ENCODE data around the gene AP3S2. TPM values are rescaled to one million over a fixed set of nuclear protein-coding genes. Genes with fewer than 3 reads are reported as not detected.

The AP3S2 gene
- polyA plus RNA-seq, 3 donors = 30.8 to 41.2 (median 32.4) TPM

GRCh38 chr15:89837830-89838178 is 56.0 kb downstream of the AP3S2 start:
- peak overlapping the region; percentile 86 to 93 for H3K27ac ChIP-seq (ENCODE audit: low read depth in 1 of 2, low read length in 2 of 2)
- H3K9ac ChIP-seq (ENCODE audit: insufficient read depth, low read length, poor library complexity, severe bottlenecking) = peak overlapping the region; percentile 58
- H3K4me1 ChIP-seq (ENCODE audit: control insufficient read depth in 1 of 2, insufficient read depth in 2 of 2, low read length in 2 of 2) = peaks cover 67 to 77% of the 10 kb centered on the region in 2 donors
- no peaks in the 10 kb centered on the region for H4K20me1 ChIP-seq (ENCODE audit: insufficient read depth, low read length)
- H3K9me3 ChIP-seq (replicated peaks in 1 of 2; ENCODE audit: control insufficient read depth in 1 of 2, insufficient read depth in 1 of 2, low read length in 2 of 2) = no peaks in the 10 kb centered on the region
- TF ChIP-seq CTCF (IDR thresholded peaks at IDR 0.05) = no peak
- peak overlapping the region; percentile 91 to 98 (median 96) for H3K27ac Mint-ChIP-seq
- peak overlapping the region in 1 of 2 donors; percentile 4 for H3K4me3 Mint-ChIP-seq
- no peak overlapping the region for H2AFZ ChIP-seq (ENCODE audit: insufficient read depth, low read depth, low read length, poor library complexity, severe bottlenecking)
- H3K27me3 Mint-ChIP-seq (ENCODE audit: low read depth in 3 of 3) = peaks cover 0 to 2% (median 0%) of the 10 kb centered on the region in 3 donors
- no peaks in the 10 kb centered on the region for H3K27me3 ChIP-seq (ENCODE audit: control insufficient read depth in 2 of 2, insufficient read depth in 2 of 2, low read length in 2 of 2)
- intact Hi-C loops (cut with micrococcal nuclease) = loop anchor here in 1 of 2 donors (2.0 to 5.0 kb wide), 2 partner anchors 15 to 39 kb away; no protein-coding TSS in a partner anchor
- DNase-seq = no peak
- WGBS (ENCODE audit: insufficient coverage) = 47% methylated on average over 3 of the region's 3 CpGs
- peaks cover 7% of the 10 kb centered on the region for H3K79me2 ChIP-seq (ENCODE audit: insufficient read depth, low read length)
- H3K4me1 Mint-ChIP-seq = peaks cover 79% of the 10 kb centered on the region
- H3K36me3 Mint-ChIP-seq = peaks cover 54 to 69% of the 10 kb centered on the region in 2 donors
- H3K4me2 ChIP-seq (replicated peaks; ENCODE audit: extremely low read depth, low read length, poor library complexity, severe bottlenecking) = peak overlapping the region; percentile 45
- no peaks in the 10 kb centered on the region for H3K9me3 Mint-ChIP-seq
- peaks cover 21 to 40% of the 10 kb centered on the region in 2 donors for H3K36me3 ChIP-seq (replicated peaks in 1 of 2; ENCODE audit: control insufficient read depth in 1 of 2, insufficient read depth in 2 of 2, low read length in 2 of 2)
- peak overlapping the region in 1 of 3 experiments; percentile 45 for H3K4me3 ChIP-seq (replicated peaks in 1 of 3; ENCODE audit: low read depth in 2 of 3, low read length in 3 of 3)

- 0% methylated on average over 2 of the region's 6 CpGs for WGBS (ENCODE audit: insufficient coverage)
- intact Hi-C loops (cut with micrococcal nuclease) = loop anchor here in 1 of 2 donors (2.0 to 5.0 kb wide), 2 partner anchors 14 to 40 kb away; no protein-coding TSS in a partner anchor
These were observed 56.5 kb downstream of the AP3S2 start for GRCh38 chr15:89837134-89837829.

More at GRCh38 chr15:89837134-89837829, 56.5 kb downstream of the AP3S2 start:
- H3K9ac ChIP-seq (ENCODE audit: insufficient read depth, low read length, poor library complexity, severe bottlenecking) = peak overlapping the region; percentile 58
- H3K4me2 ChIP-seq (replicated peaks; ENCODE audit: extremely low read depth, low read length, poor library complexity, severe bottlenecking) = peak overlapping the region; percentile 45
- H3K4me1 Mint-ChIP-seq = peaks cover 78% of the 10 kb centered on the region
- H3K4me3 Mint-ChIP-seq = peak overlapping the region; percentile 7 to 64
- TF ChIP-seq CTCF (IDR thresholded peaks at IDR 0.05) = no peak
- peaks cover 0 to 2% (median 0%) of the 10 kb centered on the region in 3 donors for H3K27me3 Mint-ChIP-seq (ENCODE audit: low read depth in 3 of 3)
- H3K4me3 ChIP-seq (replicated peaks in 1 of 3; ENCODE audit: low read depth in 2 of 3, low read length in 3 of 3) = peak overlapping the region in 1 of 3 experiments; percentile 45
- peak overlapping the region; percentile 91 to 98 (median 96) for H3K27ac Mint-ChIP-seq
- H3K4me1 ChIP-seq (ENCODE audit: control insufficient read depth in 1 of 2, insufficient read depth in 2 of 2, low read length in 2 of 2) = peaks cover 67 to 77% of the 10 kb centered on the region in 2 donors
- no peak overlapping the region for H2AFZ ChIP-seq (ENCODE audit: insufficient read depth, low read depth, low read length, poor library complexity, severe bottlenecking)
- H3K9me3 ChIP-seq (replicated peaks in 1 of 2; ENCODE audit: control insufficient read depth in 1 of 2, insufficient read depth in 1 of 2, low read length in 2 of 2) = no peaks in the 10 kb centered on the region
- DNase-seq = peak; percentile 45 to 73 (median 70)
- no peaks in the 10 kb centered on the region for H3K9me3 Mint-ChIP-seq
- H4K20me1 ChIP-seq (ENCODE audit: insufficient read depth, low read length) = no peaks in the 10 kb centered on the region
- peak overlapping the region; percentile 86 to 93 for H3K27ac ChIP-seq (ENCODE audit: low read depth in 1 of 2, low read length in 2 of 2)
- peaks cover 57 to 69% of the 10 kb centered on the region in 2 donors for H3K36me3 Mint-ChIP-seq
- H3K79me2 ChIP-seq (ENCODE audit: insufficient read depth, low read length) = peaks cover 7% of the 10 kb centered on the region
- peaks cover 22 to 42% of the 10 kb centered on the region in 2 donors for H3K36me3 ChIP-seq (replicated peaks in 1 of 2; ENCODE audit: control insufficient read depth in 1 of 2, insufficient read depth in 2 of 2, low read length in 2 of 2)
- no peaks in the 10 kb centered on the region for H3K27me3 ChIP-seq (ENCODE audit: control insufficient read depth in 2 of 2, insufficient read depth in 2 of 2, low read length in 2 of 2)
